Neuronal stem cell (in vitro differentiated cells): ENCODE measurements around the gene MPRIP.

Source experiments
- DNase-seq: peaks from one replicate; pipeline ENCODE4 v3.0.0-alpha.2; 2013; ENCODE audit warnings: low spot score
- H2AFZ ChIP-seq: one replicate; pipeline ENCODE4 v1.6.1; 2013; ENCODE audit warnings: mild to moderate bottlenecking, low read length, inconsistent platforms
- H2AK5ac ChIP-seq: 2 replicates; pipeline ENCODE4 v1.6.1; 2013; ENCODE audit warnings: low read depth, mild to moderate bottlenecking, inconsistent platforms, low read length, moderate library complexity, mixed read lengths
- H2BK120ac ChIP-seq: 2 replicates; pipeline ENCODE4 v1.6.1; 2013; ENCODE audit warnings: low read depth, mild to moderate bottlenecking, inconsistent platforms, low read length, moderate library complexity, mixed read lengths
- H2BK12ac ChIP-seq: one replicate; pipeline ENCODE4 v1.6.1; 2013; ENCODE audit warnings: low read length, inconsistent platforms
- H2BK15ac ChIP-seq: 2 replicates; pipeline ENCODE4 v1.6.1; 2013; ENCODE audit warnings: mild to moderate bottlenecking, low read length, inconsistent platforms, mixed read lengths
- H2BK5ac ChIP-seq: one replicate; pipeline ENCODE4 v1.6.1; 2013; ENCODE audit warnings: inconsistent platforms, mild to moderate bottlenecking, low read length, moderate library complexity
- H3K14ac ChIP-seq: one replicate; pipeline ENCODE4 v1.6.1; 2013; ENCODE audit warnings: low read length, inconsistent platforms
- H3K18ac ChIP-seq: 2 replicates; pipeline ENCODE4 v1.6.1; 2013; ENCODE audit warnings: low read length, inconsistent platforms
- H3K23ac ChIP-seq: 2 replicates; pipeline ENCODE4 v1.6.1; 2013; ENCODE audit warnings: low read depth, mild to moderate bottlenecking, mixed read lengths, low read length, inconsistent platforms; ENCODE audit not compliant: poor library complexity
- H3K27ac ChIP-seq: replicated peaks from 3 replicates; pipeline ENCODE4 v1.5.1; 2013; ENCODE audit warnings: low read length, inconsistent platforms
- H3K27me3 ChIP-seq, 3 experiments: 2 replicates each; pipeline ENCODE4 v1.6.1; 2013; ENCODE audit warnings: low read length in 3 of 3, mild to moderate bottlenecking in 2 of 3, inconsistent platforms in 1 of 3, low read depth in 1 of 3, mixed read lengths in 1 of 3, moderate library complexity in 1 of 3; ENCODE audit not compliant: control insufficient read depth in 3 of 3, insufficient read depth in 3 of 3
- H3K36me3 ChIP-seq, 2 donors: replicated peaks in 1 of 2; 2 replicates each; pipeline ENCODE4 v1.6.1; 2013; ENCODE audit warnings: low read length in 2 of 2; ENCODE audit not compliant: control insufficient read depth in 2 of 2, insufficient read depth in 2 of 2
- H3K4ac ChIP-seq: 2 replicates; pipeline ENCODE4 v1.6.1; 2013; ENCODE audit warnings: inconsistent platforms, mild to moderate bottlenecking, low read length, moderate library complexity
- H3K4me1 ChIP-seq, 2 donors: 1 replicate in 1 of 2; 2 replicates in 1 of 2; pipeline ENCODE4 v1.6.1; 2013; ENCODE audit warnings: low read length in 2 of 2, low read depth in 1 of 2; ENCODE audit not compliant: control insufficient read depth in 2 of 2, insufficient read depth in 1 of 2
- H3K4me2 ChIP-seq: one replicate; pipeline ENCODE4 v1.6.1; 2013; ENCODE audit warnings: mild to moderate bottlenecking, low read length, inconsistent platforms; ENCODE audit not compliant: insufficient read depth, poor library complexity, severe bottlenecking
- H3K4me3 ChIP-seq, 2 donors: 2 replicates each; pipeline ENCODE4 v1.5.1; 2013; ENCODE audit warnings: low read length in 2 of 2, mild to moderate bottlenecking in 2 of 2, inconsistent platforms in 1 of 2, moderate library complexity in 1 of 2
- H3K79me1 ChIP-seq: one replicate; pipeline ENCODE4 v1.6.1; 2013; ENCODE audit warnings: low read depth, mild to moderate bottlenecking, inconsistent platforms, low read length, moderate library complexity
- H3K9ac ChIP-seq: one replicate; pipeline ENCODE4 v1.6.1; 2013; ENCODE audit warnings: mild to moderate bottlenecking, low read depth, low read length, inconsistent platforms; ENCODE audit not compliant: poor library complexity
- H3K9me3 ChIP-seq, 2 donors: replicated peaks in 1 of 2; 2 replicates each; pipeline versions ENCODE3 to v1.6.1; 2013; ENCODE audit warnings: low read length in 2 of 2, mild to moderate bottlenecking in 2 of 2, inconsistent platforms in 1 of 2, low read depth in 1 of 2, mixed read lengths in 1 of 2, moderate library complexity in 1 of 2; ENCODE audit not compliant: control insufficient read depth in 2 of 2, insufficient read depth in 1 of 2
- H4K8ac ChIP-seq: one replicate; pipeline ENCODE4 v1.6.1; 2013; ENCODE audit warnings: low read depth, mild to moderate bottlenecking, inconsistent platforms, low read length, moderate library complexity
- H4K91ac ChIP-seq: one replicate; pipeline ENCODE4 v1.6.1; 2013; ENCODE audit warnings: low read length, low read depth, mild to moderate bottlenecking, inconsistent platforms; ENCODE audit not compliant: poor library complexity
- WGBS, 2 donors: extraction: QIAGEN DNeasy Blood & Tissue Kit; methylation state at CpG; one replicate each; pipeline ENCODE4 v1.1.7; 2013; ENCODE audit warnings: missing lambda C conversion rate in 2 of 2, mixed read lengths in 1 of 2; ENCODE audit not compliant: insufficient read length in 2 of 2, insufficient replicate concordance in 1 of 2; ENCODE audit errors: extremely low coverage in 2 of 2; 5-methylcytosine and 5-hydroxymethylcytosine counted together

Gene MPRIP

DNA sequence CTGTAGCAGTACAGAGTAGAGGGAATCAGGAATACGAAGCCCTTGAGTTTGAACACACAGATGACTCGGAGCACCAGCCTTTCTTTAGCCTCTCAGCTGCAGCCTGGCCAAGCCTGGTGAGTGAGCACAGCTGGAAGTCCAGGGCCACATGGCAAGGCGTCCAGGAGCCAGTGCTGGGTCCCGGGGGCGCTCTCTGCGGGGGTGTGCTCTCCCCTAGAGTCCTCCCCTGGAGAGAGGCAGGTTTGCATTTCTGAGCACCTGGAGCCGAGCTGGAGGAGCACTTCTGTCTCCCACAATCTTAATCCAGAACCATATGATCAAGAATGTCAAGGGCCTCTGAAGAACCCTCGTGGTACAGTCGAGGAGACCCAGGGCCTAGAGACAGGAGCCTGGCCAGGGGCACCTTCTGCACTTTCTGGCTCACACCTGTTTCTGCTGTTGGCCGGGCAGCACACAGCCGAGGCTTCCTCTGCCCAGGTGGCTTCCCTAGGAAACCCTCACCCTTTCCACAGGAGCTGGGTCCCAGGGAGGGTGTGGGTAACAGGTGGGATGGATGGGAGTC, 85.6 kb downstream of the MPRIP start:
- H3K4me3 ChIP-seq = no peak overlapping the region

DNA sequence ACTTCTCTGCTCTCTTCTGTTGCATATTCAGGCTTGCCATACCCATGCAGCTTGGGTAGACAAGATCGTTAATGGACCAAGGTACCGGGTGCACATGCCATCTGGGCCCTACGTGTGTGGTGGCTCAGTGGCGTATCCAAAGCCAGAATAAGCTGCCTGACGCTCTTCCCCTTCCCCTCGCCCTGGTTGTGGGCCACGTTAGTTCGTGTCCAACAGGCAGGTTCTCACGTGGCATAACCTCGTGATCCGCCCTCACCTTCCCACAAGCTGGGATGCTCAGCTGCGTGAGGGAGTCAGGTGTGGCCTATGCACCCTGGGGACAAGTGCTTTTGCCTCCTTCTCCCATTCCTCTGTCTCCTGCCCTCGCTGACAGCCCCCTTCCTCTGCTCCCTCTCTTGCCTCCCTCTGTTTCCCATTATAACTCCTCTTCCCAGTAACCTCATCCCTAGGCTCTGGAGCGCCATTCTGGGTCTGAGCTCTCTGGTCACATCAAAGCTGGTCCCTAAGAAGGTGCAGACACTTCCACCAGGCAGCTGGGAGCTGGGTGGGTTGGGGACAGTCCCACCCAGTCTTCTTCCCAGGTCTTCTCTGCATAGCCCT, 86.3 kb downstream of the MPRIP start:
- Histone ChIP-seq H3K27me3 (no peaks in the 10 kb centered on the region), H4K8ac (no peak overlapping the region), H3K23ac (peak overlapping the region; percentile 52), H3K14ac (no peak overlapping the region), H2AFZ (no peak overlapping the region), H3K36me3 (peaks cover 13 to 57% of the 10 kb centered on the region in 2 donors), H2AK5ac (no peak overlapping the region), H2BK5ac (no peak overlapping the region), H3K79me1 (peaks cover 14% of the 10 kb centered on the region), H3K9me3 (peaks cover 0 to 2% of the 10 kb centered on the region in 2 donors), H3K4ac (no peak overlapping the region), H3K18ac (peak overlapping the region; percentile 40), H2BK15ac (no peak overlapping the region), H3K4me2 (no peak overlapping the region), H3K9ac (peak overlapping the region; percentile 3), H2BK120ac (no peak overlapping the region), H2BK12ac (no peak overlapping the region), H3K27ac (no peak overlapping the region), H3K4me3 (no peak overlapping the region), H3K4me1 (peaks cover 20 to 36% of the 10 kb centered on the region in 2 donors), H4K91ac (no peak overlapping the region)
- DNase-seq = no peak
- no CpG with 5 or more reads among the region's 14 CpGs for WGBS, 2 donors

More for the DNA sequence above, 85.6 kb downstream of the MPRIP start:
- H3K9me3 ChIP-seq = peaks cover 0 to 2% of the 10 kb centered on the region in 2 donors
- no peak overlapping the region for H2AK5ac ChIP-seq
- no peak overlapping the region for H3K9ac ChIP-seq
- H2BK120ac ChIP-seq = no peak overlapping the region
- H2BK5ac ChIP-seq = no peak overlapping the region
- H2BK12ac ChIP-seq = no peak overlapping the region
- H3K4me1 ChIP-seq = peaks cover 19 to 29% of the 10 kb centered on the region in 2 donors
- H3K18ac ChIP-seq = no peak overlapping the region
- WGBS, 2 donors = no CpG with 5 or more reads among the region's 11 CpGs
- H3K36me3 ChIP-seq = peaks cover 13 to 52% of the 10 kb centered on the region in 2 donors
- no peak overlapping the region for H3K23ac ChIP-seq
- no peak overlapping the region for H3K4me2 ChIP-seq
- H3K27me3 ChIP-seq = no peaks in the 10 kb centered on the region
- DNase-seq = no peak
- H4K91ac ChIP-seq = no peak overlapping the region
- peaks cover 14% of the 10 kb centered on the region for H3K79me1 ChIP-seq
- no peak overlapping the region for H3K14ac ChIP-seq
- H4K8ac ChIP-seq = no peak overlapping the region
- no peak overlapping the region for H3K4ac ChIP-seq
- no peak overlapping the region for H2AFZ ChIP-seq
- no peak overlapping the region for H2BK15ac ChIP-seq
- no peak overlapping the region for H3K27ac ChIP-seq

DNA sequence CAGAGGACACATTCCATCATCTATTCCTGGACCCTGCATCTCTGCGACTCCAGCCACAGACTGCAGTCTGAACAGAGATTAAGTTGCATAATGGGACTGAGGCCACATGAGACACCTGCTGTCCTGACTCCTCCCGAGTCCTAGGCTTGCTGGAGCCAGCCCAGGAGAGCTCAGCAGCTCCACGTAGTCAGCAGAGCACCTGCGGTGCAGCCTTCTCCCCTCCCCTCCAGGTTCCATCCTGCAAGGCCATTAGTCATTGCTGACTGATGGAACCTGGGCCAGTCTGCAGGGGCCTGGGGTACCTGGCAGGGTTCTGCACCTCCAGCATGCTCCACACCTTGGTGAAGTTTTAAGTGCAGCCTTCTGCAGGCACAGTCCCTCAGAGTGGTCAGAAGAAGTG, 87.2 kb downstream of the MPRIP start:
- Histone ChIP-seq H3K14ac (no peak overlapping the region), H3K27ac (no peak overlapping the region), H3K4me3 (no peak overlapping the region), H2BK120ac (no peak overlapping the region), H2AFZ (no peak overlapping the region), H3K36me3 (peaks cover 13 to 61% of the 10 kb centered on the region in 2 donors), H2BK5ac (no peak overlapping the region), H3K9ac (no peak overlapping the region), H3K27me3 (no peaks in the 10 kb centered on the region), H2BK15ac (no peak overlapping the region), H2AK5ac (no peak overlapping the region), H3K18ac (no peak overlapping the region), H2BK12ac (no peak overlapping the region), H4K8ac (no peak overlapping the region), H3K79me1 (peaks cover 9% of the 10 kb centered on the region), H3K23ac (peak overlapping the region; percentile 27), H3K4me2 (no peak overlapping the region), H4K91ac (no peak overlapping the region), H3K4ac (no peak overlapping the region), H3K9me3 (peaks cover 0 to 2% of the 10 kb centered on the region in 2 donors), H3K4me1 (peaks cover 20 to 36% of the 10 kb centered on the region in 2 donors)
- WGBS, 2 donors = no CpG with 5 or more reads among the region's 4 CpGs
- no peak for DNase-seq

DNA sequence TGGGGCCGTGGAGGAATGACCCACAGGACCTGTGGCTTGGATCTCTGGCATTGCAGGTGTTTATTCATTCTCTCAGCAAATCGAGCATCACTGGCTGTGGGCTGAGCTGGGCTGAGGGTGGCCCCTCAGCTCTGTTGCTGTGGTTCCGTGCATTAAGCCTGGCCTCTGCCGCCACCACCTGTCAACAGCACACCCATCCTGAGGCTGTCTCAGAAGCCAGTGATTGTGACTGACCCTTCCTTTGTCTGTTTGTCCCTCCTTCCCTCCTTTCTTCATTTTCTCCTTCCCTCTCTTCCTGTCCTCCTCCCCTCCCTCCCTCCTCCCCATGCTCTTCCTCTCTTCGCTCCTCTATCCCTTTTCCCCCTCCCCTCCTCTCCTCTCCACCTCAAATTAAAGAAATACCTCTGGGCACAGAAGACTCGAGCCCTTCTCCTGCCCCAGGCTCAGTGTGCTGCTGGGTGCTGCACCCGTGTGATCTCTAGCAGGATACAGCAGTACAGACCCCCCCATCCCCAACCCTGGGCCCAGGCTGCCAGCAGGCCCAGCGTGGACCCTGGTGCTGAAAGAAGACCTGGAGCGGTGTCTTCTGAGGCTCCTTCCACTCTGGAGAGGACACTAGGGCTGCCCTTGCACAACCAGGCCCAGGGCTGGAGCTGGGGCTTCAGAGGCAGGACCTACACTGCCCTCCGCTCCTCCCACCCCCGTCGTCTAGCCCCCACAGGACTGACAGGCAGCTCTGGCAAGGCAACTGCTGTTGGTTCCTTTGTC, 88.0 kb downstream of the MPRIP start:
- no peak overlapping the region for H3K4me2 ChIP-seq
- no peak overlapping the region for H3K14ac ChIP-seq
- H2AFZ ChIP-seq = no peak overlapping the region
- H3K79me1 ChIP-seq = peaks cover 6% of the 10 kb centered on the region
- no peak overlapping the region for H2BK120ac ChIP-seq
- no peak overlapping the region for H4K91ac ChIP-seq
- no peak overlapping the region for H3K27ac ChIP-seq
- no peak overlapping the region for H3K23ac ChIP-seq
- no peak for DNase-seq
- no peak overlapping the region for H3K4me3 ChIP-seq
- H3K36me3 ChIP-seq = peaks cover 13 to 69% of the 10 kb centered on the region in 2 donors
- peak overlapping the region; percentile 13 for H3K18ac ChIP-seq
- H3K4ac ChIP-seq = no peak overlapping the region
- H3K9ac ChIP-seq = no peak overlapping the region
- H2BK5ac ChIP-seq = no peak overlapping the region
- no peak overlapping the region for H2BK15ac ChIP-seq
- WGBS, 2 donors = 86% methylated on average over 1 of the region's 12 CpGs; no CpG with 5 or more reads in 1 of the 2 donors
- no peaks in the 10 kb centered on the region for H3K27me3 ChIP-seq
- no peak overlapping the region for H2BK12ac ChIP-seq
- H3K9me3 ChIP-seq = peaks cover 0 to 2% of the 10 kb centered on the region in 2 donors
- H4K8ac ChIP-seq = no peak overlapping the region
- peak overlapping the region; percentile 56 for H2AK5ac ChIP-seq
- peaks cover 18 to 34% of the 10 kb centered on the region in 2 donors for H3K4me1 ChIP-seq
